HepG2 (cell line): ENCODE results near the gene UBXN1. TPM values are rescaled to one million over a fixed set of nuclear protein-coding genes. Genes with fewer than 3 reads are reported as not detected.

Experiments
- ARNT2 ChIP-seq: sonication (generic); formaldehyde crosslinking; IDR thresholded peaks from 2 replicates; pipeline ENCODE4 v1.8.0; 2022; ENCODE audit warnings: mild to moderate bottlenecking, low read depth, missing genetic modification reagents, moderate library complexity
- CTCF ChIP-seq: sonication (generic); formaldehyde crosslinking; IDR thresholded peaks from 2 replicates; pipeline ENCODE4 v1.5.0; 2020; ENCODE audit warnings: mild to moderate bottlenecking, missing genetic modification reagents, moderate library complexity
- KAT8 ChIP-seq: IDR thresholded peaks from 2 replicates; pipeline ENCODE4 v1.6.1; 2016; ENCODE audit warnings: missing genetic modification reagents, missing compliant biosample characterization
- KDM2A ChIP-seq: sonication (generic); formaldehyde crosslinking; IDR thresholded peaks from 2 replicates; pipeline ENCODE4 v1.4.0; 2020; ENCODE audit warnings: low read depth, missing genetic modification reagents, borderline replicate concordance
- MNT ChIP-seq: fragments of 450-650 bp; IDR thresholded peaks from 2 replicates; pipeline ENCODE4 v1.6.1; 2016
- MYNN ChIP-seq: sonication (generic); formaldehyde crosslinking; IDR thresholded peaks from 2 replicates; pipeline ENCODE4 v1.4.0; 2020; ENCODE audit warnings: mild to moderate bottlenecking, low read depth, missing genetic modification reagents
- NFE2L1 ChIP-seq: sonication (generic); formaldehyde crosslinking; IDR thresholded peaks from 2 replicates; pipeline ENCODE4 v1.4.0; 2020; ENCODE audit warnings: missing genetic modification reagents, mild to moderate bottlenecking, borderline replicate concordance
- SIX1 ChIP-seq: sonication (generic); formaldehyde crosslinking; IDR thresholded peaks from 2 replicates; pipeline ENCODE4 v1.4.0; 2020; ENCODE audit warnings: missing genetic modification reagents, borderline replicate concordance
- SKIL ChIP-seq: sonication (generic); formaldehyde crosslinking; IDR thresholded peaks from 2 replicates; pipeline ENCODE4 v1.8.0; 2022; ENCODE audit warnings: missing genetic modification reagents, mild to moderate bottlenecking, moderate library complexity, borderline replicate concordance
- TEAD3 ChIP-seq: optimal IDR thresholded peaks from 2 replicates; pipeline ENCODE3; 2016; ENCODE audit warnings: borderline replicate concordance
- ZEB1 ChIP-seq: IDR thresholded peaks from 2 replicates; pipeline ENCODE4 v1.6.1; 2012; ENCODE audit warnings: mild to moderate bottlenecking, low read depth, inconsistent platforms; ENCODE audit not compliant: insufficient replicate concordance
- ZHX1 ChIP-seq: sonication (generic); formaldehyde crosslinking; IDR thresholded peaks from 2 replicates; pipeline ENCODE4 v1.8.1; 2022; ENCODE audit warnings: low read depth, mild to moderate bottlenecking, missing genetic modification reagents
- ZNF136 ChIP-seq: sonication (generic); formaldehyde crosslinking; IDR thresholded peaks from 2 replicates; pipeline ENCODE4 v1.8.1; 2022; ENCODE audit warnings: low read depth, mild to moderate bottlenecking, moderate library complexity, missing genetic modification reagents
- ZNF280D ChIP-seq: sonication (generic); formaldehyde crosslinking; IDR thresholded peaks from 2 replicates; pipeline ENCODE4 v1.5.1; 2020; ENCODE audit warnings: mild to moderate bottlenecking, missing genetic modification reagents
- ZNF570 ChIP-seq: sonication (generic); formaldehyde crosslinking; IDR thresholded peaks from 2 replicates; pipeline ENCODE4 v1.4.0; 2020; ENCODE audit warnings: mild to moderate bottlenecking, missing genetic modification reagents, borderline replicate concordance
- ZNF772 ChIP-seq: sonication (generic); formaldehyde crosslinking; IDR thresholded peaks from 2 replicates; pipeline ENCODE4 v1.5.0; 2020; ENCODE audit warnings: mild to moderate bottlenecking, missing genetic modification reagents
- polyA plus RNA-seq, 8 experiments: library from polyadenylated mRNA; depleted of rRNA in 3 of 8; stranded (reverse) in 7 of 8; unstranded in 1 of 8; fragments of >200 nt; fragmentation: Illumina TruSeq in 4 of 8; extraction: Trizol in 4 of 8; gene quantifications; 2 replicates each; pipeline versions ENCODE4 v1.2.1 to v1.2.3, GENCODE V29; 2011 to 2016; ENCODE audit warnings: low read depth in 4 of 8, missing spikeins in 1 of 8, mixed read lengths in 1 of 8; ENCODE audit not compliant: insufficient read depth in 1 of 8
- total RNA-seq, 5 experiments: library from RNA; depleted of rRNA; stranded (reverse); fragments of >200 nt; fragmentation: Illumina TruSeq; extraction: Trizol; gene quantifications; 2 replicates each; pipeline ENCODE4 v1.2.3, GENCODE V29; 2016; ENCODE audit warnings: low read depth in 1 of 5

UBXN1 gene
- total and polyA plus RNA-seq, 2 of the 13 experiments (the other 11 are each of a cell fraction or from before 2014, with no cell fraction given), result 47.5 to 52.4 TPM

- TF ChIP-seq ZNF280D (CRISPR knock-in tag) (peak; percentile 17; the same call in 1 of the 2 replicates), SIX1 (CRISPR knock-in tag) (no peak), ZEB1 (peak; percentile 61), CTCF (CRISPR knock-in tag) (no peak; the same call in none of the 2 replicates), ZNF136 (CRISPR knock-in tag) (no peak), ZHX1 (CRISPR knock-in tag) (0 out of 2 replicates have a peak, but pooled peaks have one; percentile 41), KDM2A (CRISPR knock-in tag) (peak; percentile 95), SKIL (CRISPR knock-in tag) (no peak), ZNF570 (no peak), KAT8 (peak; percentile 94), MNT (no peak), TEAD3 (CRISPR knock-in tag) (peak; percentile 9), NFE2L1 (CRISPR knock-in tag) (peak; percentile 87; the same call in 1 of the 2 replicates), ZNF772 (CRISPR knock-in tag) (peak; percentile 45), MYNN (CRISPR knock-in tag) (no peak; the same call in 1 of the 2 replicates), ARNT2 (CRISPR knock-in tag) (peak; percentile 90)
Observed at GRCh38 chr11:62671608-62672389, 7.1 kb downstream of the UBXN1 start, which contains the start of the genes LBHD1 and UQCC3 (continued).
